NK-92 treated with Interleukin-12 subunit alpha and Interleukin-12 subunit beta, amount 100 ng/mL, for 24 hours (cell line): ENCODE results near the gene PASD1.
"Not testable (repeated sequence)": the region's sequence is repeated elsewhere in the genome, so short reads cannot be mapped to it uniquely, and the experiment has no call there.

Experiments used
- DNase-seq: peaks from one replicate; lab custom pipeline; 2025; lab: John Stamatoyannopoulos, UW

Gene PASD1

DNA sequence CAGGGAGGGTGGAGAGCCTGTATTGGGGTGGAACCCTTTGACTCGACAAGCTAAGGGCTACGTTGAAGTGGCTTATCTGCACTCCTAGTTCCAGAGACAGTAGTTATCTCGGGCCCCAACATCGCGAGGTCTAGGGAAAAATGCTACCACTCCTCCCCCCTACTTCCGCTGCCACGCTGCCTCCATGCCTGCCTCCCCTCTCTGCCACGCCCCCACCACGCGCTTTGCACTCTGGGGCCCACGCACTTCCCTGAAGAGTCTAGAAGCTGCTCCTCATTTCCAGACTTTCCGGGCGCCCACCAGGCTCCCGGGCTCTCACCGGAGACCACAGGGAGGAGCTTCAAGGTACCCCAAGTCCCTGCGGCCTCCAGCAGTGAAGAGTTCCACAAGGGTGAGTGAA is at the start of gene PASD1:
Gene PASD1 (plus strand): TSS at position 227 of the 400 bp plus-strand sequence. CDS start 37,879 bp downstream, outside the sequence.
- DNase-seq: no peak

DNA sequence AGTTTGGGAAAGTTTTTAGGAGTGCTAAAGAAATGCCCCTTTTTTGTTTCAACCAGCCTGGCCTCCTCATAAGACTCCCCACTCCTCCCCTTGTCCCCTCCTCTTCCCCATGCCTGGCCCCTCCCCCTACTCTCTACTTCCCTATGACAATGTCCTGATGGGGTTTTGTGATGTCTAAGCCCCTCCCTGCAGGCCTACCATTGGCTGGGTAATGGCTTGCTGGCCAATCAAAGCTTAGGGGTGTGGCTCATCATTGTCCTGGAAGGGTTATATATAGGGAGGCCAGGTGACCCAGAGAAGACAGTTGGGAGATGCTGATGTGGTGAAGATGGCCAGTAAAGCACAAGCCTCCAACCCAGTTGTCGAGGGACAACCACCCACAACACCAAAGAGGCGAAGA is 48.2 kb upstream of the PASD1 start:
- no peak for DNase-seq

DNA sequence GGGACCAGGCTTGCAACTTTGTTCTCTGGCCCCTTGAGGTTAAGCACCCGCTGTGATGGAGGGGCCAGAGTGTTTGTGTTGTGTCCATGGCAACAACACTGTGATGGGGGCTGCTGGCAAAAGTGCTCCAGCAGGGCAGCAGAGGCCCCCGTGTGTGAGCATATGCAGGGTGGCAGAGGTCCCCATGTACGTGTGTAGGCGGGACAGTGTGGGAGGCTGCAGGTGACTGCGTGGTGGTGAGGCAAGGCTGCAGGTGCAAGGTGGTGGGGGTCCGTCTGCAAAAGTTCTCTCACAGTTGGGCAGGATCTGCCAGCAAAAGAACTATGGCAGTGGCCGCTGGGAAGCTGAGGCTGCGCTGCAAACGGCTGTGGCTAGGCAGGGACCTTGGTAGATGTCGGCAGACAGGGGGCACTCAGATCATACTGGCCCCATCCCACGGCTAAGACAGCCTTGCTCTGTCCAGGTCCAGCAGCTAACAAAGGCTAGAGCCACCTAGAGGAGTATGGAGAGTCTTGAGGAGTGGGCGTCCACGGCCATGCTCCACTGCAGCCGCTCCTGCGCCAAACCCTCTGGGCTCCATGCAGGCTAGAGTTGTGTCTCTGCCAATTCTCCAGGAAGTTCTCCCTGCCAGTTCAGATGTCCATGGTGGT is 46.8 kb upstream of the PASD1 start:
- no peak for DNase-seq

- DNase-seq: no peak
These were observed 46.1 kb upstream of the PASD1 start for GRCh38 chrX:151517421-151517820.

DNA sequence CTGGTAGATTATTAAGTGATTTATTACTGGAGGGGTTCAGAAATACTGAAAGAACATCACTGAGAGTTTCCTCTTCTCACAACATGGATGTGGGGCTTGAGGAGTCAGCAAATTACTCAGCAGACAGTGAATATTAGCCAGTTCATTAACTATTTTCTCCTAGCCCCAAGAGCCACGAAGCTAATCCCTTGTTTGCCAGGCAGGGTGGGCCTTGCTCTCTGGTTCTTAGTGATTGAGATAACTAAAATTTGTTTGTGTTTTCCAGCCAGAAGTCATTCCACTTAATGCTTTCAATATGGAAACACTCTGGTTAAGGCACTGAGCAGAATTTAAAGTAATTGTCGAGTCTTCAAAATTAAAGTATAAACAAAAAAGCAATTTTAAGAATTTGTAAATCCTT is 40.1 kb upstream of the PASD1 start:
- DNase-seq: no peak

DNA sequence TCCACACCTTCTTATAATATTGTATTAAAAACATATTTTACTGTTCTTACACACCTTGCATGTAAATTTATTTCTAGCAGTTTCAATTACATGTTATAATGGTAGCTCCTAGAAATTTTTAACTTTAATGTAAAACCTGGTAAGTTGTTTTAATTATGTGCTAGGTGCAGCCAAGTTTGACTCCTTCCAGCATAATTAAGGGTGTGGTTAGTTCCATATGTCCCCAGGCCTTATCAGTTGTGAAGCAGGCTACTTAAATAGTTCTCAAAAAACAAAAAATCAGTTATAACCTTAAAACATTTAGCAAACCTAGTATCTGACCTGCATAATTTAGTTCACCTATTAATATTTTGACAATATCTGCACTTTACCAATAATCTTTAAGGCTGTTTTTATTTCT is 26.9 kb upstream of the PASD1 start:
- no peak for DNase-seq

DNA sequence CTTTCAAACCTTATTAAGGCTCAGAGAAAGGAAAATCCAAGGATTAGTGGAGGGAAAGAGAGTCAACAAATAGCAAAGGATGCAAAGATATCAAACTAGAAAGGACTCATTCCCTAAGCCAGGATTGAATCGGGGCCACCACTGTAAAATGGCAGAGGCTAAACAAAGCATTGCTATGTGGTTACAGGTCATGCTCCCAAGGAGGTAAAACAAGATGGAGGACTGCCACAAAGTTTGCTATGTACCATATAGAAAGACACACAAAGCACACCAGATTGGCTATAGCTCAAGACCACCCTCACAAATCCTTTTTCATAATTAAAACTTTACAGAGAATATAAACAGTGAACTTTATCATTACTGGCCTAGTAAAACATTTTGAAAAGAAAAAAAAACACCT is 25.9 kb upstream of the PASD1 start:
- DNase-seq: no peak

- no peak for DNase-seq
These were observed 25.0 kb upstream of the PASD1 start for GRCh38 chrX:151538190-151539122.

DNA sequence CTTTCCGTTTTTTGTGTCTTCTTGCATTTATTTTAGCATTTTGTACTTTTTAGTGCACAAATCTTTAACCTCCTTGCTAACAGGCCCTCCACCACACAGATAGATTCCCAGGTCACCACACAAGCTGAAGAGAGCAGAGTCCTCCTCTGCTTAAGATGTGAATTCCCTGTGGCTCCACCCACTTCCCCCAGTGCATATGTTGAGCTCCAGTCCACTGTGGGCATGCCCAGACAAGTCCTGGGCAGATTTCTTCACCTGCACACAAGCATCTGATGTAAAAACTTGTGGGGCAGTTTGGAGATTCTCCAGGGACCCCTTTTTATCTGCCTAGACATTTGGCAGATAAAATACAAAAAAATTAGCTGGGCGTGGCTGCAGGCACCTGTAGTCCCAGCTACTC is 19.8 kb upstream of the PASD1 start:
- DNase-seq: no peak

- not testable (repeated sequence) for DNase-seq
These were observed 17.2 kb upstream of the PASD1 start for GRCh38 chrX:151546226-151546625.

GRCh38 chrX:151551176-151551575 is 12.3 kb upstream of the PASD1 start:
- not testable (repeated sequence) for DNase-seq

GRCh38 chrX:151552743-151553142 is 10.7 kb upstream of the PASD1 start:
- DNase-seq: no peak

GRCh38 chrX:151555301-151555700 is 8.2 kb upstream of the PASD1 start:
- DNase-seq: not testable (repeated sequence)

DNA sequence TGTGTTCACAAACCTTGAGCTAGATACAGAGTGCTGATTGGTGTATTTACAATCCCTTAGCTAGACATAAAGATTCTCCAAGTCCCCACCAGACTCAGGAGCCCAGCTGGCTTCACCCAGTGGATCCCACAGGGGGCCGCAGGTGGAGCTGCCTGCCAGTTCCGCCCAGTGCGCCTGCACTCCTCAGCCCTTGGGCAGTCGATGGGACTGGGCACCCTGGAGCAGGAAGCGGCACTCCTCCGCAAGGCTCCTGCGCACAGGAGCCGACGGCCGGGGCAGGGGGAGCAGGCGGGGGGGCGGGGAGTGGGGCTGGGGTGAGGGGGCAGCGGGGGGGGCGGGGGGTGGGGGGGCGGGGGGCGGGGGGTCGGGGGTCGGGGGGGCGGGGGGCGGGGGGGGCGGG is 990 bp upstream of the PASD1 start:
- not testable (repeated sequence) for DNase-seq

- not testable (repeated sequence) for DNase-seq
These were observed 472 bp upstream of the PASD1 start for GRCh38 chrX:151563003-151563402.

DNA sequence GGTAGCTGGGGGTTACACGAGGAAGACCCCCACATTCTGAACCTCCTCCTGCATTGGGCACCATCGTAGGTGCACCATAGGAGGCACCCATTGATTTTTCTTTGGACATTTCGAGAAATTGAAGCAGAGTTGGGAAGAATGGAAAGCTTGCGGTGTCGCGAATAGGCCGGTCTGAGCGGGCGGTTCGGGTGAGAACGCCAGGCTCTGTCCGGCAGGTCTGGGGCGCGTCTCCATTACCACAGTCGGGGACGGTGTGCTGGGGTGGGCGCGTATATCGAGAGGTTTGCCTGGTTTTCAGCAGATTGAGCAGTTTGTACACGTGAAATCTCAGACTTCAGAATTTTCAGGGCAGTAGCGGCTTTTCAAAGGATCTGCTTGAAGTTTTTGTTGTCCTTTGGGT is 560 bp downstream of the PASD1 start:
- DNase-seq: no peak

- DNase-seq: not testable (repeated sequence)
These were observed 3.4 kb downstream of the PASD1 start for GRCh38 chrX:151566872-151567271.

- DNase-seq: no peak
These were observed 7.1 kb downstream of the PASD1 start for GRCh38 chrX:151570561-151570960.

GRCh38 chrX:151593384-151593783 is 29.9 kb downstream of the PASD1 start:
- DNase-seq: not testable (repeated sequence)

DNA sequence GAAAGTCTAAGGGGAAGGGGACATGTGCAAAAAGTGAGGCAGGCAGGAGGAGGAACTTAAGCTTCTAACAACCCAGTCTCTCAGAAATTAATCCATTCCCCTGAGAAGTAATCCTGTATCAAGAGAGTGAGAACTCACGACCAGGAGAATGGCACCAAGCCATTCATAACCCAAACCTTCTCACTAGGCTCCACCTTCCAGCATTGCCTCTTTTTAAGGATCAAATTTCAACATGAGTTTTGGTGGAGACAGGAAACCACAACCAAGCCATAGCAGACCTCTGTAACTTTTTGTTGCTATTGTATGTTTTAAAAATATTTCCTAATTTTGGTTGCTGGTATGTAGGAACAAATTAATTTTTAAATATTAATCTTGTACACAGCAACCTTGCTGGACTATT is 32.8 kb downstream of the PASD1 start:
- no peak for DNase-seq

- no peak for DNase-seq
These were observed 41.5 kb downstream of the PASD1 start for GRCh38 chrX:151604931-151605330.

DNA sequence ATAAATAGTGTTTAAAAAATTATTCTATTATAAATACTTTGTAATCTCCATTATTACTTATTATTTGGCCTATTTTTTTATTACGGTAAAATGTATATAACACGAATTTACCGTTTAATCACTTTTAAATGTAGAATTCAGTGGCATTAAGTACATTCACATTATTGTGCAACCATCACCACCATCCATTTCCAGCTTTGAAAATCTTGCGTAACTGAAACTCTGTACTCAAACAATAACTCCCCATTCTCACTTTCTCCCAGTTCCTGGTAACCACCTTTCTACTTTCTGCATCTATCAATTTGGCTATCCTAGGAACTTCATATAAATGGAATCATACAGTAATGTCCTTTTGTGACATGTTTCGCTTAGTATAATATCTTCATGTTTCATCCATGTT is 45.7 kb downstream of the PASD1 start:
- no peak for DNase-seq

GRCh38 chrX:151621422-151621821 is 57.9 kb downstream of the PASD1 start:
- DNase-seq: no peak
